Natural killer cell (primary cell): Measurements from ENCODE around the gene PTGES3L. TPM values are rescaled to one million over a fixed set of nuclear protein-coding genes. Genes with fewer than 3 reads are reported as not detected.
"Not testable (repeated sequence)": the region's sequence is repeated elsewhere in the genome, so short reads cannot be mapped to it uniquely, and the experiment has no call there.

Experiments used
- ATAC-seq, 3 donors: fragments of 150-1000 bp in 2 of 3; fragments of 200-7000 bp in 1 of 3; cut with Tn5 transposase; 1 replicate in 1 of 3; 2 replicates in 2 of 3; pipeline ENCODE4 v1.10.0; 2021; ENCODE audit warnings: mild to moderate bottlenecking in 2 of 3, moderate library complexity in 2 of 3
- DNase-seq, 2 donors: peaks; one replicate each; pipeline versions ENCODE4 v3.0.0 to v3.0.0-alpha.2; 2013 to 2021; ENCODE audit warnings: mixed read lengths in 1 of 2
- H3K27ac ChIP-seq: one replicate; pipeline ENCODE4 v1.5.1; 2013; ENCODE audit warnings: mild to moderate bottlenecking, low read length
- H3K27me3 ChIP-seq: one replicate; pipeline ENCODE4 v1.6.1; 2013; ENCODE audit warnings: low read length; ENCODE audit not compliant: control insufficient read depth, insufficient read depth
- H3K36me3 ChIP-seq: one replicate; pipeline ENCODE4 v1.6.1; 2013; ENCODE audit warnings: low read length; ENCODE audit not compliant: control insufficient read depth, insufficient read depth
- H3K4me1 ChIP-seq: one replicate; pipeline ENCODE4 v1.6.1; 2013; ENCODE audit warnings: low read length; ENCODE audit not compliant: control insufficient read depth, insufficient read depth
- H3K4me3 ChIP-seq: one replicate; pipeline ENCODE4 v1.5.1; 2013; ENCODE audit warnings: low read length
- H3K9me3 ChIP-seq: one replicate; pipeline ENCODE4 v1.6.1; 2013; ENCODE audit warnings: low read length; ENCODE audit not compliant: control insufficient read depth, insufficient read depth
- H3K27ac Mint-ChIP-seq, 2 donors: one replicate each; pipeline ENCODE4 v1.8.0; 2022; ENCODE audit warnings: mild to moderate bottlenecking in 2 of 2, mixed read lengths in 2 of 2, moderate library complexity in 1 of 2
- H3K27me3 Mint-ChIP-seq, 2 donors: one replicate each; pipeline ENCODE4 v1.8.0; 2022; ENCODE audit warnings: low read depth in 2 of 2, mixed read lengths in 2 of 2
- H3K36me3 Mint-ChIP-seq: one replicate; pipeline ENCODE4 v1.8.0; 2022; ENCODE audit warnings: mixed read lengths
- H3K4me1 Mint-ChIP-seq, 2 donors: one replicate each; pipeline ENCODE4 v1.8.0; 2022; ENCODE audit warnings: mixed read lengths in 2 of 2
- H3K4me3 Mint-ChIP-seq: one replicate; pipeline ENCODE4 v1.8.0; 2022; ENCODE audit warnings: mild to moderate bottlenecking, moderate library complexity, mixed read lengths
- H3K9me3 Mint-ChIP-seq, 2 donors: one replicate each; pipeline ENCODE4 v1.8.0; 2022; ENCODE audit warnings: mixed read lengths in 2 of 2
- CTCF ChIP-seq: fragments of 200-600 bp; IDR thresholded peaks from one replicate; pipeline ENCODE4 v1.8.0; 2022; ENCODE audit warnings: antibody characterized with exemption
- WGBS: methylation state at CpG from one replicate; pipeline ENCODE4 v1.1.7; 2013; ENCODE audit warnings: missing lambda C conversion rate; ENCODE audit not compliant: insufficient coverage; 5-methylcytosine and 5-hydroxymethylcytosine counted together
- intact Hi-C: fragments of 100-400 bp; cut with micrococcal nuclease; formaldehyde crosslinking; loops from one replicate; pipeline ENCODE4 v1.14.2; 2022
- total RNA-seq, 4 donors: library from RNA; stranded (reverse); fragments of 120-200 nt in 1 of 4; gene quantifications; one replicate each; pipeline versions ENCODE4 v1.2.3 to v1.2.4, GENCODE V29; 2013 to 2022

PTGES3L gene
- total RNA-seq, 3 donors from 2014 or later (not counting 1 experiment from before 2014, with no cell fraction given): 0.53 to 0.87 TPM; not detected in 1

GRCh38 chr17:42922294-42922693 lies 57.6 kb downstream of the PTGES3L start:
- no peaks in the 10 kb centered on the region for H3K9me3 ChIP-seq
- no peaks in the 10 kb centered on the region for H3K36me3 Mint-ChIP-seq
- no peak overlapping the region for H3K27ac ChIP-seq
- ATAC-seq: no peak
- H3K36me3 ChIP-seq: no peaks in the 10 kb centered on the region
- H3K4me3 Mint-ChIP-seq: no peak overlapping the region
- no peaks in the 10 kb centered on the region for H3K27me3 ChIP-seq
- H3K4me1 Mint-ChIP-seq: no peaks in the 10 kb centered on the region
- peaks cover 0 to 10% of the 10 kb centered on the region in 2 donors for H3K27me3 Mint-ChIP-seq
- H3K4me3 ChIP-seq: no peak overlapping the region
- TF ChIP-seq CTCF: no peak
- H3K9me3 Mint-ChIP-seq: no peaks in the 10 kb centered on the region
- H3K27ac Mint-ChIP-seq: no peak overlapping the region
- 79% methylated on average over 6 of the region's 7 CpGs for WGBS
- H3K4me1 ChIP-seq: no peaks in the 10 kb centered on the region
- DNase-seq: no peak
- intact Hi-C loops: no loop called here

- no peak overlapping the region for H3K4me3 Mint-ChIP-seq
Observed at GRCh38 chr17:42920922-42921321, 59.0 kb downstream of the PTGES3L start.

GRCh38 chr17:42920106-42920900 lies 59.6 kb downstream of the PTGES3L start:
- Mint-ChIP-seq H3K27me3 (peaks cover 0 to 10% of the 10 kb centered on the region in 2 donors), H3K4me3 (no peak overlapping the region), H3K27ac (no peak overlapping the region), H3K9me3 (no peaks in the 10 kb centered on the region), H3K4me1 (no peaks in the 10 kb centered on the region), H3K36me3 (no peaks in the 10 kb centered on the region)
- H3K9me3 ChIP-seq: no peaks in the 10 kb centered on the region
- intact Hi-C loops: no loop called here
- no peak for TF ChIP-seq CTCF
- DNase-seq (no peak), ATAC-seq (no peak)
- H3K36me3 ChIP-seq: no peaks in the 10 kb centered on the region
- H3K27ac ChIP-seq: no peak overlapping the region
- 89% methylated on average over 10 of the region's 10 CpGs for WGBS
- no peaks in the 10 kb centered on the region for H3K27me3 ChIP-seq
- H3K4me3 ChIP-seq: no peak overlapping the region
- no peaks in the 10 kb centered on the region for H3K4me1 ChIP-seq

More at GRCh38 chr17:42920922-42921321, 59.0 kb downstream of the PTGES3L start:
- DNase-seq: no peak
- Histone ChIP-seq H3K9me3 (no peaks in the 10 kb centered on the region), H3K4me1 (no peaks in the 10 kb centered on the region), H3K4me3 (no peak overlapping the region), H3K27me3 (no peaks in the 10 kb centered on the region), H3K36me3 (no peaks in the 10 kb centered on the region), H3K27ac (no peak overlapping the region)
- Mint-ChIP-seq H3K27me3 (peaks cover 0 to 10% of the 10 kb centered on the region in 2 donors), H3K36me3 (no peaks in the 10 kb centered on the region), H3K9me3 (no peaks in the 10 kb centered on the region), H3K4me1 (no peaks in the 10 kb centered on the region), H3K27ac (no peak overlapping the region)
- WGBS: 36% methylated on average over 3 of the region's 3 CpGs
- TF ChIP-seq CTCF: no peak
- intact Hi-C loops: no loop called here
- ATAC-seq: no peak

GRCh38 chr17:42919522-42920077 lies 60.3 kb downstream of the PTGES3L start:
- H3K27ac Mint-ChIP-seq, H3K4me1 Mint-ChIP-seq, intact Hi-C loops, H3K27ac ChIP-seq, H3K4me3 ChIP-seq, H3K36me3 Mint-ChIP-seq, H3K9me3 Mint-ChIP-seq, H3K4me1 ChIP-seq, H3K27me3 Mint-ChIP-seq, DNase-seq, H3K4me3 Mint-ChIP-seq, ATAC-seq, H3K9me3 ChIP-seq, H3K36me3 ChIP-seq, H3K27me3 ChIP-seq: not testable (repeated sequence)
- WGBS: 91% methylated on average over 10 of the region's 10 CpGs
